Ecto neural progenitor cell (in vitro differentiated cells): ENCODE results near the gene SLC22A4.

Experiments
- DNase-seq: peaks from one replicate; pipeline ENCODE4 v3.0.0-alpha.2; 2018; ENCODE audit warnings: low spot score

SLC22A4 gene

GRCh38 chr5:132300577-132301343 is 6.6 kb downstream of the SLC22A4 start:
- no peak for DNase-seq

DNA sequence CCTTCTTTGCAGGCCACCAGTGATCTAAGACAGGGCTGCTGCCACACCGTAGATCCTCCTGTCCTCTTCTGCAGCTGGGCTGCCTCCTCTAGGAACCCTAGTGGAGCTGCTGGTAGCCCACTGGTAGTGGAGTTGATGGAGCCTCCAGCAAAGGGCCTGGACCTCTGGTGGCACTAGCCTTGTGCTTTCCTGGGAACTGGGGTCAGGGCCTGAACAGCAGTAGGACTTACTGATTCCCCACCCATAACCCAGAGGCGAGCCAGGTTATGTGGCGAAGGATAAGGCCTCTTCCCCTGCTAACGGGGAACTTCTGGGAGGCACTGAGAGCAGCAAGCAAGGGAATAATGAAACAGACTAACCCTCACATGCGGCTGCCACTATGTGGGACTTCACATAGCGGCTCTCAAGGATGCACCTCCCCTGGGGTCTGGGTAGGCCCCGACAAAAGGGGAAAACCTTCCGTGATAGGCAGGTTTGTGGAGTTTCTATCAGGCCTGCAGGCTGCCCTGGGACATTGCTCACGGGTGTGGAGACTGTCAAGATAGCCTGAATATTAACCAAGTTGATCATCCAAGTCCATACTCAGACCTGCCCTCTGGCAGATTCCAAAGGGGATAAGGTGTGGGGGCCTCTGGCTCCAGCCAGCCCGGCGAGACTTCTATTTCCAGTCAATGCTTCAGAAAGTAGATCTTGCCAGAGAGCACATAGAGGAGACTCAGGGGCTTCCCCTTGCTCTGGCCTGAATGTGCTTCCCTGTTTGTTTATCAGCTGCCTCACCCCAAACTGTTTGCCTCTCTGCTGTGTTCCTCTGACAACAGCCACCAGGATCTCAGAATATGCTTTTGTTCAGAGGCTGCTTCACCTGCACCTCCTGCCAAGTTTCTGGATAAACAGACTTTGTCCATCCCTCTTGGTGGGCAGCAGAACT is 7.4 kb downstream of the SLC22A4 start:
- no peak for DNase-seq

- DNase-seq = no peak
These were observed 8.2 kb downstream of the SLC22A4 start for GRCh38 chr5:132302413-132302812.

DNA sequence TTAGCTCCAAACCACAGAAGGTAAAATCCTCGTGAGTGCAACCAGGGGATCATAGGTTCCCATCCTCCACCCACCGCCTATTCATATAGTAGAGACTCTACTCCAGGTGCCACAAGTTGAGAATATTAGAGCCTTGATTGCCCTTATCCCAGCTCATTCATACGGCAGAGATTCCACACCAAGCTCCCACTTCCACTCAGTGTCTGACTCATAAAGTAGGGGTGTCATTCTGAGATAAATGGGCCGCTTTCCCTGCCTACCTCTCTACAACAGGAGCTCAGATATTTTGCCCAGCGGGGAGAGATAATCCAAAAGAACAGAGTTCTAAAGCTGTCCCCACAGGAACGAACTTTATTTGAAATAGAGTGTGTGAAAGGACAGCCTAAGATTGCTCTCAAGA is 9.4 kb downstream of the SLC22A4 start:
- DNase-seq = no peak

DNA sequence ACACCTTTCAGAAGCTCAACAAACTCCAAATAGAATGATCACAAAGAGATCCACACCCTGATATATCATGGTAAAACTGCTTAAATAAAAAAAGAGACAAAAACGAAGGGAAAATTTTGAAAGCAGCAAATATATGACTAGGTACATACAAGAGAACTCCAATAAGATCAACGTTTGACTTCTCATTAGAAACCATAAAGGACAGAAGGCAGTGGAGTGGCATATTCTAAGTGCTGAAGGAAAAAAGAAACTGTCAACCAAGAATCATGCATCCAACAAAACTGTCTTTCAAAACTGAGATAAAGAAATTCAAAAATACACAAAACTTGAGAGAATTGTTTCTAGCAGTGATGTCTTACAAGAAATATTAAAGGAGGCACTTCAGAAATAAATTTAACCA is 11.2 kb downstream of the SLC22A4 start:
- no peak for DNase-seq

DNA sequence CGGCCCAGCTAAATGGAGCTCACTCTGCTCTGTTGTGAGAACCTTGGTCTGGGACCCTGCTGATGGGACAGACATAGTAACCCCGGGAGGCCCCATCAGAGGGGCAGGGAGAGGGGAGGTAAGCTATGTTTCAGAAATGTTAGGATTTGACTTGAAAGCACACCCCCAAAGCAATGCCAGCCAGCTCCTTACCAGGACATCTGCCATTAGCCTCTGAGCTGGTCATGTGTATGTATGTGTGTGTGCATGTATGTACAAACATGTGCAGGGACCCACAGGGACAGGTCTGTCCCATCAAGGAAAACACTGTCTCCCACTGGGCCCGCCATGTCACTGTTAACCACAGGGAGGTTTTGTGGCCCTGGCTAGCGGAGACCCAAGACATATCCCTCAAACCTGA is 14.5 kb downstream of the SLC22A4 start:
- no peak for DNase-seq

- no peak for DNase-seq
These were observed 15.5 kb downstream of the SLC22A4 start for GRCh38 chr5:132309679-132310078.

DNA sequence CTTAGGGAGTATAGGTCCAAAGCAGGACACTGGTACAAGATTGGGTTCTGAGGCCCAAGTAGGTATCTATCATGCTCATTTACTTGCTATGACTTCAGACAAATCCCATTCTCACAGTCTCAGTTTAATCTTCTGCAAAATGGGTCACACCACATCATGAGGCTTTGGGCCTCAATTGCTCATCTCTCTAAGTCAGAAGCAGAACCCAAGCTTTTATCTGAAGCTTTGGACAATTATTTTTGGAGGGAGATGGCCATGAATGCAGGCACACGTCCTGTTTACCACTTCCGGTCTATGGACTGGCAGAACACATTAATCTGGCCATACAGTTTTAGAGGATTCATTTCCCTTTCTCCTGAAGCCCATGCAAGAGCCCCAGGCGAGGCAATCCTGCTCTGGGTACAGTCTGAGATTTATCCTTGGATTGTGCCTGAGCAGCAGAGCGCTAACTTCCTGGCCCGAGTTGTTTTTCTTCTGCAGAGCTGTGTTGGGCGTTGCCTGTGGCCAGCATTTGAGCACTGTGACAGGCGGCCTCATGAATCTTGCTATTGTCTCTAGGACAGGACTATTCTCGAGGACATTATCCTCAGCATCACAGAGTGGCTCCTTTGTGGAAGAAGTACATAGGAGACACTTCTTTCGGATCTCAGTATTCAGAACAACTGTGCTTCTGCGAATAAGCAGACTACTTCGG is 16.1 kb downstream of the SLC22A4 start:
- DNase-seq = no peak

DNA sequence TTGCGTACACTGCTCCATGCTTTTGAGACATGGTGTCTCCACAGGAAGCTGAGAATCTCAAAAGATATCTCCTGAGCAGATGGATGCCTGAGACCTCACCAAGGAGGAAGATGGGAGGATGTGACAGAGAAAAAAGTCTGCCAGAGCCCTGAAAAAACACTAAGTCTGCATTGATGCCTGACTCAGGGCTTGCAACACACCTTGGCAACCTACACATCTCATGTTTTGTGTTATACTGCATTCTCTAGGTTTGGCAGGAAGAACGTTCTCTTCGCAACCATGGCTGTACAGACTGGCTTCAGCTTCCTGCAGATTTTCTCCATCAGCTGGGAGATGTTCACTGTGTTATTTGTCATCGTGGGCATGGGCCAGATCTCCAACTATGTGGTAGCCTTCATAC is 19.2 kb downstream of the SLC22A4 start:
- no peak for DNase-seq

DNA sequence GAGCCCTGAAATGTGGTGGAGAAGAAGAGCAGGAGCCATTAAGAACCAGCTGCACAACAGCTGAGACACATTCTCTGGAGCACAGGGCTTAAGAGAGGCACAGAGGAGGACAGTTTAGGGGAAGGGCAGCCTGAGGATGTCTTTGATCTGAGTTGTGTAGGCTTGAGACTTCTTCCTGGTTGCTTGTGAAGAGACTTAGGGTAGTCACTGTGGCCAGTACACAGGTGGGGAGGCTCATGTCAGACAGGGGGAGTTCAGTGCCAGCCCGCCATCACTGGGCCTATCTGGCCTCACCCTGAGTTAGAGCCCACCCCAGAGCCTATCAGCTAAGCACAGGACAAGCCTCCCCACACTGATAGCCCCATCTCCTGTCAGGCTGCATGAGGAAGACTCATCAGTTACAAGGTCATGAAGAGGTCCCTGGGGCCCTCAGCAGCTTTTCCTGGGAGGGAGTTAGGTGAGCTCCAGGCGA is 19.8 kb downstream of the SLC22A4 start:
- DNase-seq = no peak

GRCh38 chr5:132315529-132316067 is 21.4 kb downstream of the SLC22A4 start:
- DNase-seq = no peak

- no peak for DNase-seq
These were observed 25.8 kb downstream of the SLC22A4 start for GRCh38 chr5:132319975-132320374.

- no peak for DNase-seq
These were observed 27.0 kb downstream of the SLC22A4 start for GRCh38 chr5:132321109-132321721.

DNA sequence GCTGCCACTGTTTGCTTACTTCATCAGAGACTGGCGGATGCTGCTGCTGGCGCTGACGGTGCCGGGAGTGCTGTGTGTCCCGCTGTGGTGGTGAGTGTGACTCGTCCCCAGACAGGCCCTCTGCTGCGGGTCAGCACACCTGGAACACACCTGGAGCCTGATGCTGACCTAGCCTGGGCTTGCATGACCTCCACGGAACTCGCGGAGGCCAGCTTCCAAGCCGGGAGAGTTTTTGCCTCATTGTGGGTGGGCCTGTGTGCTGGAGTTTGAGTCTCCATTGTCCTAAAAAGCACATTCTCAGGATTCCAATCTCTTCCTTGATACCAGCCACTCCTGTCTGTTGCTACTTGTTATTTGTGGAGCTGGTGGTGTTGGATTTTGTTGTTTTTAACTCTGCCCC is 28.1 kb downstream of the SLC22A4 start:
- peak; percentile 72 for DNase-seq

DNA sequence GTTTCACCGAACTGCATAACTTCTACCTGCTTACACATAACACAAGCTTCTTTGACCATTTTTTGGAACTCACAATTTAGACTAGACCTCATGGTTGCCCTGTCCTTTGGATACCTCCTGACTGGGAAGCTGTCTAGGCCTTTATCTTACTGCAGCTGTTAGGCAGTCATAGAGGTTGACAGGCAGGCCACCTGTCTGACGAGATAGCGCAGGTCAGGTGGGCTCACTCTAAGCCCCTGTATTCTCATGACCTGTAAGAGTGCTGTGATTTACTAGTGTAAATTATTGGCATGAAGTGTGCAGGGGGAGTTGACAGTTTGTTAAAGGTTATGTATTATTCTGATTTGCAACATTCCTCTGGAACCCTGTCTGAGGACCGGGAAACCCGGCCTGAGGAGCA is 29.0 kb downstream of the SLC22A4 start:
- no peak for DNase-seq

GRCh38 chr5:132325691-132326090 is 31.5 kb downstream of the SLC22A4 start:
- no peak for DNase-seq

DNA sequence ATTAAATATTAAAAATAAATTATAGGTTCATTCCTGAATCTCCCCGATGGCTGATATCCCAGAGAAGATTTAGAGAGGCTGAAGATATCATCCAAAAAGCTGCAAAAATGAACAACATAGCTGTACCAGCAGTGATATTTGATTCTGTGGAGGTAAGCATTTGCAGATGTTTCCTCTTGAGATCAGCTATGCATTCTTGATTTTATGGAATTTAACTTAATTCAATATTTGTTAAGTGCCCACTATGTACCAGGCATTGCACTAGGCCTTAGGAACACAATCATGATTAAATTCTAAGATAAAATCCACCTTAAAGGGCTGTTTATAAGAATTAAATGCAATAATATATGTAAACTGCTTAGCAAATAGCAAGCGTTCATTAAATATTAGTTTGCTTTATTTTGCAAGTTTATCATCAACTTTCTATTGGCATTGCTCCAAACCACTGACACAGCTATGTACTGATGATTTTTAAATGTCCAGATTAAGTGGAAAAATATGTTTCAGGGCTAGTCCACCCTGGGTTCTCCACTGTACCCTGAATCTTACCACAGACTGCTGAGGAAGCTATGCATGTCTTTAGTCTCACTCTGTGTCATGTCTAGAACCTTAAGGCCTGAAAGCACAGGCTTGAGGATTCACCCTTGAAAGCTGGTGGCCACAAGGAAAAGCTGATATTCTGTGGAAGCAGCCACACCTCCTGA is 33.2 kb downstream of the SLC22A4 start:
- no peak for DNase-seq

GRCh38 chr5:132334812-132335211 is 40.6 kb downstream of the SLC22A4 start:
- DNase-seq = no peak

- no peak for DNase-seq
These were observed 41.2 kb downstream of the SLC22A4 start for GRCh38 chr5:132335402-132335801.

- DNase-seq = no peak
These were observed 45.3 kb downstream of the SLC22A4 start for GRCh38 chr5:132339502-132339901.
